PC-9 (cell line): ENCODE results near the gene CACNA1E. TPM values are rescaled to one million over a fixed set of nuclear protein-coding genes. Genes with fewer than 3 reads are reported as not detected.

Experiments
- BruUV-seq: library from RNA; stranded (reverse); fragments of 400-500 nt; replicated peaks from 2 replicates; lab custom pipeline; 2021; lab: Mats Ljungman, UMichigan
- CTCF ChIA-PET: fragments of 300-600 bp; sonication (Branson Sonifier 250); formaldehyde crosslinking; loops from one replicate; lab custom pipeline; 2022; ENCODE audit warnings: antibody characterized with exemption; lab: Charles Lee
- POLR2A ChIA-PET: fragments of 300-600 bp; sonication (Branson Sonifier 250); formaldehyde crosslinking; loops from one replicate; lab custom pipeline; 2022; ENCODE audit warnings: antibody characterized with exemption; ENCODE audit not compliant: unreplicated experiment; lab: Charles Lee
- DNase-seq, 2 experiments: peaks; one replicate each; pipeline versions ENCODE4 v3.0.0 to v3.0.0-alpha.2; 2015 to 2022; ENCODE audit warnings: mixed read lengths in 1 of 2
- H2AFZ ChIP-seq: fragments of 200-600 bp; sonication (generic); 2 replicates; pipeline ENCODE4 v1.8.1; 2017; ENCODE audit warnings: antibody characterized with exemption
- H3F3A ChIP-seq: fragments of 200-600 bp; sonication (generic); 2 replicates; pipeline ENCODE4 v1.8.1; 2017; ENCODE audit warnings: antibody characterized with exemption, mild to moderate bottlenecking, low read depth; ENCODE audit not compliant: insufficient read depth
- H3K27ac ChIP-seq: fragments of 200-600 bp; sonication (generic); 2 replicates; pipeline ENCODE4 v1.6.1; 2016; ENCODE audit warnings: mixed run types
- H3K27me3 ChIP-seq: fragments of 200-600 bp; sonication (generic); 2 replicates; pipeline ENCODE4 v1.6.1; 2016; ENCODE audit warnings: low read depth, mixed run types; ENCODE audit not compliant: insufficient read depth
- H3K36me3 ChIP-seq: fragments of 200-600 bp; sonication (generic); 2 replicates; pipeline ENCODE4 v1.6.1; 2016; ENCODE audit warnings: low read depth, mixed run types
- H3K4me1 ChIP-seq: fragments of 200-600 bp; sonication (generic); replicated peaks from 2 replicates; pipeline ENCODE4 v1.6.1; 2016; ENCODE audit warnings: mixed run types; ENCODE audit not compliant: insufficient read depth
- H3K4me2 ChIP-seq: fragments of 200-600 bp; sonication (generic); 2 replicates; pipeline ENCODE4 v1.6.1; 2017; ENCODE audit warnings: mixed run types
- H3K4me3 ChIP-seq: fragments of 200-600 bp; sonication (generic); 2 replicates; pipeline ENCODE4 v1.6.1; 2016; ENCODE audit warnings: mixed run types
- H3K79me2 ChIP-seq: fragments of 200-600 bp; sonication (generic); 2 replicates; pipeline ENCODE4 v1.6.1; 2017; ENCODE audit warnings: low read depth, mixed run types
- H3K9me2 ChIP-seq: fragments of 200-600 bp; sonication (generic); 2 replicates; pipeline ENCODE4 v1.8.1; 2017; ENCODE audit warnings: mild to moderate bottlenecking; ENCODE audit not compliant: insufficient read depth
- H3K9me3 ChIP-seq: fragments of 200-600 bp; sonication (generic); 2 replicates; pipeline ENCODE4 v1.8.1; 2016; ENCODE audit warnings: low read depth; ENCODE audit not compliant: insufficient read depth
- H4K20me1 ChIP-seq: fragments of 200-600 bp; sonication (generic); 2 replicates; pipeline ENCODE4 v1.8.1; 2017; ENCODE audit not compliant: insufficient read depth
- CTCF ChIP-seq: fragments of 200-600 bp; sonication (generic); conservative IDR thresholded peaks from 2 replicates; pipeline ENCODE4 v1.6.1; 2017; ENCODE audit warnings: mixed run types, antibody characterized with exemption, mild to moderate bottlenecking, moderate library complexity
- EZH2 ChIP-seq: fragments of 200-600 bp; sonication (generic); IDR thresholded peaks from 2 replicates; pipeline ENCODE4 v1.8.0; 2017; ENCODE audit warnings: antibody characterized with exemption, low read depth
- intact Hi-C: fragments of 100-400 bp; cut with micrococcal nuclease; formaldehyde crosslinking; loops from one replicate; pipeline ENCODE4 v1.10.0; 2022; ENCODE audit not compliant: unreplicated experiment
- total RNA-seq: library from RNA; stranded (reverse); gene quantifications from 2 replicates; pipeline ENCODE4 v1.2.3, GENCODE V29; 2021

CACNA1E gene
- total RNA-seq, 1 experiment from 2014 or later: not detected

GRCh38 chr1:181588631-181589030 lies 105.3 kb downstream of the CACNA1E start:
- Histone ChIP-seq H3K27ac (no peak overlapping the region), H3F3A (no peaks in the 10 kb centered on the region), H3K36me3 (no peaks in the 10 kb centered on the region), H3K9me3 (no peaks in the 10 kb centered on the region), H3K79me2 (no peaks in the 10 kb centered on the region), H3K9me2 (no peaks in the 10 kb centered on the region), H3K4me1 (no peaks in the 10 kb centered on the region), H3K4me2 (no peak overlapping the region), H2AFZ (no peak overlapping the region), H3K4me3 (no peak overlapping the region), H3K27me3 (peaks cover 14% of the 10 kb centered on the region; the same call in 1 of the 2 replicates), H4K20me1 (no peaks in the 10 kb centered on the region)
- no TSS peak for BruUV-seq
- no peak for DNase-seq
- intact Hi-C loops: no loop called here
- CTCF ChIA-PET: no interaction called here
- POLR2A ChIA-PET: no interaction called here
- TF ChIP-seq EZH2 (no peak), CTCF (no peak)

GRCh38 chr1:181592255-181592859 lies 109.0 kb downstream of the CACNA1E start:
- Histone ChIP-seq H3K27ac (no peak overlapping the region), H3K4me1 (no peaks in the 10 kb centered on the region), H3K9me2 (no peaks in the 10 kb centered on the region), H4K20me1 (no peaks in the 10 kb centered on the region), H3K4me3 (no peak overlapping the region), H3F3A (no peaks in the 10 kb centered on the region), H3K36me3 (no peaks in the 10 kb centered on the region), H3K4me2 (no peak overlapping the region), H3K79me2 (no peaks in the 10 kb centered on the region), H2AFZ (no peak overlapping the region), H3K9me3 (no peaks in the 10 kb centered on the region), H3K27me3 (peaks cover 27% of the 10 kb centered on the region)
- no TSS peak for BruUV-seq
- intact Hi-C loops: no loop called here
- ChIA-PET POLR2A (no interaction called here), CTCF (no interaction called here)
- DNase-seq: no peak
- TF ChIP-seq EZH2 (no peak), CTCF (no peak)

GRCh38 chr1:181593042-181593441 lies 109.7 kb downstream of the CACNA1E start:
- TF ChIP-seq CTCF (no peak), EZH2 (no peak)
- ChIA-PET POLR2A (no interaction called here), CTCF (no interaction called here)
- no TSS peak for BruUV-seq
- Histone ChIP-seq H2AFZ (no peak overlapping the region), H3K4me1 (no peaks in the 10 kb centered on the region), H3K9me2 (no peaks in the 10 kb centered on the region), H3K36me3 (no peaks in the 10 kb centered on the region), H3F3A (no peaks in the 10 kb centered on the region), H3K79me2 (no peaks in the 10 kb centered on the region), H3K9me3 (no peaks in the 10 kb centered on the region), H3K4me2 (no peak overlapping the region), H3K4me3 (no peak overlapping the region), H3K27ac (no peak overlapping the region), H4K20me1 (no peaks in the 10 kb centered on the region), H3K27me3 (peaks cover 34% of the 10 kb centered on the region)
- no peak for DNase-seq
- intact Hi-C loops: no loop called here
